Endothelial cell of umbilical vein (primary cell): ENCODE results near the gene YIPF2. TPM values are rescaled to one million over a fixed set of nuclear protein-coding genes. Genes with fewer than 3 reads are reported as not detected.

Experiments used
- BruUV-seq: library from RNA; stranded (reverse); fragments of 400-500 nt; replicated peaks from 2 replicates; lab custom pipeline; 2021; lab: Mats Ljungman, UMichigan
- CTCF ChIA-PET: fragments of 300-600, 350-600 bp; sonication (Branson Sonifier 250); formaldehyde crosslinking; loops from one replicate; lab custom pipeline; 2021; ENCODE audit warnings: antibody characterized with exemption, inconsistent platforms; lab: Charles Lee
- POLR2A ChIA-PET: fragments of 300-600, 350-600 bp; sonication (Branson Sonifier 250); formaldehyde crosslinking; loops from one replicate; lab custom pipeline; 2021; ENCODE audit warnings: antibody characterized with exemption, inconsistent platforms; lab: Charles Lee
- DNase-seq: peaks from one replicate; pipeline ENCODE4 v3.0.0-alpha.2; 2011; ENCODE audit warnings: low read depth, low spot score
- FAIRE-seq: peaks from 2 replicates; lab custom pipeline; 2011; peaks lifted over from hg19 to GRCh38; lab: Jason Lieb, UNC
- H2AFZ ChIP-seq: 2 replicates; pipeline ENCODE4 v1.6.0; 2012; ENCODE audit warnings: low read depth, low read length, control low read depth, inconsistent platforms
- H3K27ac ChIP-seq: 2 replicates; pipeline ENCODE4 v1.5.1; 2011; ENCODE audit warnings: low read depth, mild to moderate bottlenecking, control low read depth, low read length, moderate library complexity; ENCODE audit not compliant: insufficient read depth
- H3K27me3 ChIP-seq, 2 experiments: 2 replicates each; pipeline versions ENCODE4 v1.6.0 to v1.6.1; 2011; ENCODE audit warnings: low read length in 2 of 2, mixed read lengths in 1 of 2; ENCODE audit not compliant: control insufficient read depth in 2 of 2, insufficient read depth in 2 of 2
- H3K36me3 ChIP-seq, 2 experiments: 2 replicates in 1 of 2; 3 replicates in 1 of 2; pipeline ENCODE4 v1.5.1; 2011; ENCODE audit warnings: low read length in 2 of 2, mild to moderate bottlenecking in 1 of 2, moderate library complexity in 1 of 2; ENCODE audit not compliant: control insufficient read depth in 2 of 2, insufficient read depth in 2 of 2; ENCODE audit errors: extremely low read depth in 1 of 2
- H3K4me1 ChIP-seq: 3 replicates; pipeline ENCODE4 v1.5.1; 2011; ENCODE audit warnings: mild to moderate bottlenecking, low read length; ENCODE audit not compliant: control insufficient read depth, insufficient read depth; ENCODE audit errors: extremely low read depth
- H3K4me2 ChIP-seq: 2 replicates; pipeline ENCODE4 v1.6.1; 2011; ENCODE audit warnings: low read length, control low read depth, mixed read lengths; ENCODE audit not compliant: insufficient read depth
- H3K4me3 ChIP-seq, 3 experiments: fragments of 200-600 bp in 1 of 3; sonication (generic), shearing (Covaris generic) in 1 of 3; replicated peaks in 1 of 3; 2 replicates each; pipeline ENCODE4 v1.5.1; 2011 to 2016; ENCODE audit warnings: control low read depth in 3 of 3, low read length in 3 of 3, mild to moderate bottlenecking in 2 of 3, inconsistent platforms in 1 of 3, low read depth in 1 of 3, moderate library complexity in 1 of 3; ENCODE audit not compliant: insufficient read depth in 1 of 3
- H3K79me2 ChIP-seq: 2 replicates; pipeline ENCODE4 v1.6.0; 2012; ENCODE audit warnings: low read length, inconsistent platforms; ENCODE audit not compliant: control insufficient read depth, insufficient read depth
- H3K9ac ChIP-seq: replicated peaks from 2 replicates; pipeline ENCODE3; 2011; ENCODE audit warnings: low read length, control low read depth; ENCODE audit not compliant: insufficient read depth; ENCODE audit errors: extremely low read depth
- H3K9me1 ChIP-seq: replicated peaks from 3 replicates; pipeline ENCODE4 v1.6.0; 2011; ENCODE audit warnings: mild to moderate bottlenecking, low read length; ENCODE audit not compliant: control insufficient read depth, insufficient read depth; ENCODE audit errors: extremely low read depth
- H3K9me3 ChIP-seq: replicated peaks from 2 replicates; pipeline ENCODE4 v1.5.1; 2012; ENCODE audit warnings: low read length, inconsistent platforms; ENCODE audit not compliant: control insufficient read depth, insufficient read depth
- H4K20me1 ChIP-seq: replicated peaks from 2 replicates; pipeline ENCODE3; 2011; ENCODE audit warnings: mild to moderate bottlenecking, low read length; ENCODE audit not compliant: control insufficient read depth, insufficient read depth; ENCODE audit errors: extremely low read depth
- EZH2 ChIP-seq: IDR thresholded peaks from 2 replicates; pipeline ENCODE4 v1.6.1; 2012; ENCODE audit warnings: borderline replicate concordance, low read depth, mild to moderate bottlenecking, moderate library complexity, low read length, inconsistent platforms; ENCODE audit not compliant: severe bottlenecking
- FOS ChIP-seq: IDR thresholded peaks from 2 replicates; pipeline ENCODE4 v1.6.1; 2011; ENCODE audit warnings: mild to moderate bottlenecking, low read length, moderate library complexity, borderline replicate concordance; ENCODE audit not compliant: insufficient read depth
- GATA2 ChIP-seq: IDR thresholded peaks from 2 replicates; pipeline ENCODE4 v1.7.0; 2011; ENCODE audit warnings: low read depth, mild to moderate bottlenecking, moderate library complexity, mixed read lengths, low read length; ENCODE audit not compliant: insufficient read length, insufficient read depth
- JUN ChIP-seq: IDR thresholded peaks from 2 replicates; pipeline ENCODE4 v1.6.1; 2011; ENCODE audit warnings: borderline replicate concordance, low read depth; ENCODE audit not compliant: insufficient read length, insufficient read depth
- MAX ChIP-seq: IDR thresholded peaks from 2 replicates; pipeline ENCODE4 v1.6.1; 2011; ENCODE audit not compliant: insufficient read depth, insufficient read length
- MYC ChIP-seq: IDR thresholded peaks from one replicate; pipeline ENCODE4 v1.6.1; 2011; ENCODE audit warnings: mild to moderate bottlenecking, low read depth, low read length
- POLR2A ChIP-seq: IDR thresholded peaks from 2 replicates; pipeline ENCODE4 v1.6.1; 2012; ENCODE audit warnings: low read depth, mild to moderate bottlenecking, control low read depth, low read length
- POLR2AphosphoS5 ChIP-seq: IDR thresholded peaks from 2 replicates; pipeline ENCODE4 v1.6.1; 2012; ENCODE audit warnings: low read depth, mild to moderate bottlenecking, control low read depth, low read length, moderate library complexity; ENCODE audit not compliant: insufficient read depth
- dilution Hi-C: fragments of 300-500 bp; cut with MboI; formaldehyde crosslinking; loops from one replicate; pipeline ENCODE4 v1.15.0; 2019; ENCODE audit warnings: low sequenced_read_pairs; ENCODE audit not compliant: extremely low pct_ligation_motif_present
- intact Hi-C: fragments of 100-400 bp; cut with micrococcal nuclease; formaldehyde crosslinking; loops from one replicate; pipeline ENCODE4 v1.10.0; 2022
- polyA plus RNA-seq, 4 experiments: library from polyadenylated mRNA; depleted of rRNA in 3 of 4; stranded (reverse) in 3 of 4; unstranded in 1 of 4; fragments of >200 nt; gene quantifications; 2 replicates each; pipeline versions ENCODE4 v1.2.1 to v1.2.3, GENCODE V29; 2011 to 2012; ENCODE audit warnings: missing spikeins in 1 of 4
- total RNA-seq: library from RNA; stranded (reverse); gene quantifications from 2 replicates; pipeline ENCODE4 v1.2.3, GENCODE V29; 2021
- TF ChIP-seq, protein P1 (sequence below), 2 donors: IDR thresholded peaks; 1 replicate in 1 of 2; 2 replicates in 1 of 2; pipeline ENCODE4 v1.5.1; 2011; ENCODE audit warnings: low read length in 2 of 2, mild to moderate bottlenecking in 2 of 2, moderate library complexity in 2 of 2, control low read depth in 1 of 2, inconsistent platforms in 1 of 2, low read depth in 1 of 2; ENCODE audit not compliant: insufficient read depth in 1 of 2; ENCODE audit errors: extremely low read depth in 1 of 2

The YIPF2 gene
- total and polyA plus RNA-seq, 2 donors (not counting 3 experiments of a cell fraction or from before 2014, with no cell fraction given) = 47.8 to 104 TPM

GRCh38 chr19:10918359-10918758 lies 10.1 kb downstream of the YIPF2 start:
- intact Hi-C loops = no loop called here
- FAIRE-seq = no peak
- H3K27me3 ChIP-seq = no peaks in the 10 kb centered on the region
- dilution Hi-C loops = loop anchor here (10.0 kb wide), 1 partner anchor 106 kb away; no protein-coding TSS in a partner anchor
- H3K36me3 ChIP-seq = peaks cover 0 to 43% of the 10 kb centered on the region in 2 experiments
- no peak overlapping the region for H3K4me3 ChIP-seq
- no peak for DNase-seq
- no peaks in the 10 kb centered on the region for H3K9me1 ChIP-seq
- ChIA-PET POLR2A (no interaction called here), CTCF (interaction anchor here (1.8 kb wide), 1 partner anchor 47 kb away, joined by 6 read pairs; the partner anchor contains the start of gene CARM1)
- no peak for TF ChIP-seq POLR2A
- no peak for TF ChIP-seq GATA2
- TF ChIP-seq MYC = no peak
- TF ChIP-seq EZH2 = no peak
- TF ChIP-seq, protein P1, sequence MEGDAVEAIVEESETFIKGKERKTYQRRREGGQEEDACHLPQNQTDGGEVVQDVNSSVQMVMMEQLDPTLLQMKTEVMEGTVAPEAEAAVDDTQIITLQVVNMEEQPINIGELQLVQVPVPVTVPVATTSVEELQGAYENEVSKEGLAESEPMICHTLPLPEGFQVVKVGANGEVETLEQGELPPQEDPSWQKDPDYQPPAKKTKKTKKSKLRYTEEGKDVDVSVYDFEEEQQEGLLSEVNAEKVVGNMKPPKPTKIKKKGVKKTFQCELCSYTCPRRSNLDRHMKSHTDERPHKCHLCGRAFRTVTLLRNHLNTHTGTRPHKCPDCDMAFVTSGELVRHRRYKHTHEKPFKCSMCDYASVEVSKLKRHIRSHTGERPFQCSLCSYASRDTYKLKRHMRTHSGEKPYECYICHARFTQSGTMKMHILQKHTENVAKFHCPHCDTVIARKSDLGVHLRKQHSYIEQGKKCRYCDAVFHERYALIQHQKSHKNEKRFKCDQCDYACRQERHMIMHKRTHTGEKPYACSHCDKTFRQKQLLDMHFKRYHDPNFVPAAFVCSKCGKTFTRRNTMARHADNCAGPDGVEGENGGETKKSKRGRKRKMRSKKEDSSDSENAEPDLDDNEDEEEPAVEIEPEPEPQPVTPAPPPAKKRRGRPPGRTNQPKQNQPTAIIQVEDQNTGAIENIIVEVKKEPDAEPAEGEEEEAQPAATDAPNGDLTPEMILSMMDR (IDR thresholded peaks at IDR 0.05; ENCODE audit: extremely low read depth in 1 of 2, insufficient read depth in 1 of 2, low read depth in 1 of 2, low read length in 2 of 2) = no peak
- no peak for TF ChIP-seq JUN
- no peak for TF ChIP-seq FOS
- no peak for TF ChIP-seq POLR2AphosphoS5
- TF ChIP-seq MAX = no peak
- no peaks in the 10 kb centered on the region for H3K79me2 ChIP-seq
- H4K20me1 ChIP-seq = no peaks in the 10 kb centered on the region
- no peak overlapping the region for H3K27ac ChIP-seq
- no peaks in the 10 kb centered on the region for H3K9me3 ChIP-seq
- no TSS peak for BruUV-seq
- H2AFZ ChIP-seq = no peak overlapping the region
- H3K4me1 ChIP-seq = no peaks in the 10 kb centered on the region
- no peak overlapping the region for H3K4me2 ChIP-seq
- no peak overlapping the region for H3K9ac ChIP-seq
